ENCODE results near the gene CCDC83.
"Not testable (repeated sequence)": the region's sequence is repeated elsewhere in the genome, so short reads cannot be mapped to it uniquely, and the experiment has no call there.

CCDC83 gene

DNA sequence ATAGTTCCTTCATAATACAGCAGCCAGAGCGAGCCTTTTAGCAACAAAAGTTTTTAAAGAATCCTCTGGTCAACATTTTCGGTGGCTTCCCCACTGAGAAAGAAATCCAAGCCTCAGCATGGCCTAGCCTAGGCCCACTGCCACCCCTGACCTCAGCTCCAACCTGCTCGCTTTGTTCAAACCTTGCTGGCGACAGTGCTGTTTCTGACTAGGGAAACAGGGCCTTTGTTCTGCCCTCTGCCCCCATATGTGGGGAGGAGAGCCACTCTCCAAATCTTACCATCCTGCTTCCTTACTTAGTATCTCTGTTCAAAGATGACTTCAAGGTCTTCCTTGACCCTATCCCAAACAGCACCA lies 95.8 kb downstream of the CCDC83 start:
- WGBS, result 93% methylated on average over 4 of the region's 4 CpGs
- H3K14ac ChIP-seq (ENCODE audit: low read length in 2 of 2), result no peak overlapping the region
- no peak overlapping the region for H3K9ac ChIP-seq (ENCODE audit: low read length)
- no peak overlapping the region for H2AK5ac ChIP-seq (ENCODE audit: low read length, severe bottlenecking)
- no peak overlapping the region for H3K4me2 ChIP-seq (ENCODE audit: low read length, poor library complexity, severe bottlenecking)
- no peak overlapping the region for H3K18ac ChIP-seq (ENCODE audit: low read depth in 1 of 2, low read length in 2 of 2)
- no peak overlapping the region for H2BK5ac ChIP-seq (ENCODE audit: low read depth, low read length, poor library complexity, severe bottlenecking)
- H4K8ac ChIP-seq (ENCODE audit: low read length), result no peak overlapping the region
- H3K79me1 ChIP-seq (replicated peaks; ENCODE audit: low read length, poor library complexity, severe bottlenecking), result peaks cover 13% of the 10 kb centered on the region
- H3K9me3 ChIP-seq (ENCODE audit: control insufficient read depth, low read length), result no peaks in the 10 kb centered on the region
- no peak for DNase-seq
- no peak overlapping the region for H2BK15ac ChIP-seq (ENCODE audit: low read depth, poor library complexity, severe bottlenecking)
- no peaks in the 10 kb centered on the region for H3K27me3 ChIP-seq (ENCODE audit: control insufficient read depth in 1 of 2, insufficient read depth in 1 of 2, low read length in 2 of 2)
- no peak overlapping the region for H4K91ac ChIP-seq (ENCODE audit: low read length)
- no peak overlapping the region for H3K27ac ChIP-seq (ENCODE audit: low read length, poor library complexity, severe bottlenecking)
- no peak overlapping the region for H2BK120ac ChIP-seq (ENCODE audit: low read depth, low read length)
- no peak overlapping the region for H2AFZ ChIP-seq (ENCODE audit: low read depth, low read length)
- H3K4ac ChIP-seq (ENCODE audit: low read depth in 1 of 2, low read length in 2 of 2), result no peak overlapping the region
- H3K23ac ChIP-seq (ENCODE audit: low read length in 2 of 2), result no peak overlapping the region
- H3K4me3 ChIP-seq (ENCODE audit: insufficient read depth in 1 of 2, low read depth in 1 of 2, low read length in 2 of 2), result no peak overlapping the region
- peaks cover 6% of the 10 kb centered on the region for H3K4me1 ChIP-seq (ENCODE audit: control insufficient read depth, insufficient read depth, low read depth, low read length)
- H2BK12ac ChIP-seq (ENCODE audit: low read length in 2 of 2), result no peak overlapping the region
- peaks cover 11 to 29% of the 10 kb centered on the region in 2 experiments for H3K36me3 ChIP-seq (ENCODE audit: control insufficient read depth in 1 of 2, insufficient read depth in 2 of 2, low read depth in 1 of 2, low read length in 2 of 2)

DNA sequence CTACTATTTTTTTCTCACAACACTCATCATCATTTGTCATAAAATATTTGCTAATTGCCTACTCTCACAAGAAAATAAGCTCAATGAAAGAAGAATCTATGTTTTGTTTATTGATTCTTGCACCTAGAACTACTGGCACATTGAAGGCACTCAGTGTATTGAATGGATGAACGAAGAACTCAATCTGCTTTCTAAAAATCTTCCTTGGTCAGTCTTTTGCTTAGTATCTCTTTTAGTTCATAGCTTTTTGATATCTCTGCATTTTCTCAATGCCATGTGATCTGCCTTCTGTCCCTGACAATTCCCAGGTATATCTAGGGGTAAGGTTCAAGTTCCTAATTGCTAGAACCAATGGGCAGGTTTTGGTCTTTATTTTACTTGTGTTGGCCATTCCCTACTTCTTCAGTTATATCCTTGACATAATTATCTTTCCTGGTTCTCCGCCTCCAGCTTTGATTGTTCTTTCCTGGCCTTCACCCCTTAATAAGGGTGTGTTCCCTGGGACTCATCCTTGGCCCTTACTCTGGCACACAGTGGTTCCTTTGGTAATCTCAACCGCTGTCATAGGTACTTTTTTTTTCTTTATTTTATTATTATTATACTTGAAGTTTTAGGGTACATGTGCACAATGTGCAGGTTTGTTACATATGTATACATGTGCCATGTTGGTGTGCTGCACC lies 96.4 kb downstream of the CCDC83 start:
- Histone ChIP-seq H3K4me2 (ENCODE audit: low read length, poor library complexity, severe bottlenecking) (no peak overlapping the region), H4K91ac (ENCODE audit: low read length) (no peak overlapping the region), H2AFZ (ENCODE audit: low read depth, low read length) (no peak overlapping the region), H3K9ac (ENCODE audit: low read length) (no peak overlapping the region), H3K4ac (ENCODE audit: low read depth in 1 of 2, low read length in 2 of 2) (no peak overlapping the region), H4K8ac (ENCODE audit: low read length) (no peak overlapping the region), H2BK120ac (ENCODE audit: low read depth, low read length) (no peak overlapping the region), H2BK12ac (ENCODE audit: low read length in 2 of 2) (no peak overlapping the region), H3K79me1 (replicated peaks; ENCODE audit: low read length, poor library complexity, severe bottlenecking) (peaks cover 13% of the 10 kb centered on the region), H3K14ac (ENCODE audit: low read length in 2 of 2) (no peak overlapping the region), H3K27ac (ENCODE audit: low read length, poor library complexity, severe bottlenecking) (no peak overlapping the region), H3K27me3 (ENCODE audit: control insufficient read depth in 1 of 2, insufficient read depth in 1 of 2, low read length in 2 of 2) (no peaks in the 10 kb centered on the region), H3K4me1 (ENCODE audit: control insufficient read depth, insufficient read depth, low read depth, low read length) (peaks cover 7% of the 10 kb centered on the region), H3K18ac (ENCODE audit: low read depth in 1 of 2, low read length in 2 of 2) (no peak overlapping the region), H3K36me3 (ENCODE audit: control insufficient read depth in 1 of 2, insufficient read depth in 2 of 2, low read depth in 1 of 2, low read length in 2 of 2) (peaks cover 13 to 34% of the 10 kb centered on the region in 2 experiments), H3K9me3 (ENCODE audit: control insufficient read depth, low read length) (no peaks in the 10 kb centered on the region), H2AK5ac (ENCODE audit: low read length, severe bottlenecking) (no peak overlapping the region), H3K4me3 (ENCODE audit: insufficient read depth in 1 of 2, low read depth in 1 of 2, low read length in 2 of 2) (no peak overlapping the region), H2BK15ac (ENCODE audit: low read depth, poor library complexity, severe bottlenecking) (no peak overlapping the region), H2BK5ac (ENCODE audit: low read depth, low read length, poor library complexity, severe bottlenecking) (no peak overlapping the region), H3K23ac (ENCODE audit: low read length in 2 of 2) (no peak overlapping the region)
- DNase-seq, result no peak
- WGBS, result 90% methylated on average over 2 of the region's 3 CpGs

DNA sequence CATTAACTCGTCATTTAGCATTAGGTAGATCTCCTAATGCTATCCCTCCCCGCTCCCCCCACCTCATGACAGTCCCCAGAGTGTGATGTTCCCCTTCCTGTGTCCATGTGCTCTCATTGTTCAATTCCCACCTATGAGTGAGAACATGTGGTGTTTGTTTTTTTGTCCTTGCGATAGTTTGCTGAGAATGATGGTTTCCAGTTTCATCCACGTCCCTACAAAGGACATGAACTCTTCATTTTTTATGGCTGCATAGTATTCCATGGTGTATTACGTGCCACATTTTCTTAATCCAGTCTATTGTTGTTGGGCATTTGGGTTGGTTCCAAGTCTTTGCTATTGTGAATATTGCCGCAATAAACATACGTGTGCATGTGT lies 96.9 kb downstream of the CCDC83 start:
- H3K23ac ChIP-seq (ENCODE audit: low read length in 2 of 2); H2BK12ac ChIP-seq (ENCODE audit: low read length in 2 of 2); H2AK5ac ChIP-seq (ENCODE audit: low read length, severe bottlenecking); H3K18ac ChIP-seq (ENCODE audit: low read depth in 1 of 2, low read length in 2 of 2); H2BK120ac ChIP-seq (ENCODE audit: low read depth, low read length); H3K4ac ChIP-seq (ENCODE audit: low read depth in 1 of 2, low read length in 2 of 2); H3K14ac ChIP-seq (ENCODE audit: low read length in 2 of 2); H3K27ac ChIP-seq (ENCODE audit: low read length, poor library complexity, severe bottlenecking); H2AFZ ChIP-seq (ENCODE audit: low read depth, low read length); H3K4me1 ChIP-seq (ENCODE audit: control insufficient read depth, insufficient read depth, low read depth, low read length); H3K9me3 ChIP-seq (ENCODE audit: control insufficient read depth, low read length); H2BK5ac ChIP-seq (ENCODE audit: low read depth, low read length, poor library complexity, severe bottlenecking); H3K4me2 ChIP-seq (ENCODE audit: low read length, poor library complexity, severe bottlenecking); H3K4me3 ChIP-seq (ENCODE audit: insufficient read depth in 1 of 2, low read depth in 1 of 2, low read length in 2 of 2); H4K8ac ChIP-seq (ENCODE audit: low read length); H3K9ac ChIP-seq (ENCODE audit: low read length); DNase-seq; H2BK15ac ChIP-seq (ENCODE audit: low read depth, poor library complexity, severe bottlenecking); H3K27me3 ChIP-seq (ENCODE audit: control insufficient read depth in 1 of 2, insufficient read depth in 1 of 2, low read length in 2 of 2); H4K91ac ChIP-seq (ENCODE audit: low read length): not testable (repeated sequence)
- Histone ChIP-seq H3K36me3 (ENCODE audit: control insufficient read depth in 1 of 2, insufficient read depth in 2 of 2, low read depth in 1 of 2, low read length in 2 of 2) (peaks cover 14 to 39% of the 10 kb centered on the region in 2 experiments), H3K79me1 (replicated peaks; ENCODE audit: low read length, poor library complexity, severe bottlenecking) (peaks cover 13% of the 10 kb centered on the region)
- WGBS, result 100% methylated on average over 2 of the region's 7 CpGs

DNA sequence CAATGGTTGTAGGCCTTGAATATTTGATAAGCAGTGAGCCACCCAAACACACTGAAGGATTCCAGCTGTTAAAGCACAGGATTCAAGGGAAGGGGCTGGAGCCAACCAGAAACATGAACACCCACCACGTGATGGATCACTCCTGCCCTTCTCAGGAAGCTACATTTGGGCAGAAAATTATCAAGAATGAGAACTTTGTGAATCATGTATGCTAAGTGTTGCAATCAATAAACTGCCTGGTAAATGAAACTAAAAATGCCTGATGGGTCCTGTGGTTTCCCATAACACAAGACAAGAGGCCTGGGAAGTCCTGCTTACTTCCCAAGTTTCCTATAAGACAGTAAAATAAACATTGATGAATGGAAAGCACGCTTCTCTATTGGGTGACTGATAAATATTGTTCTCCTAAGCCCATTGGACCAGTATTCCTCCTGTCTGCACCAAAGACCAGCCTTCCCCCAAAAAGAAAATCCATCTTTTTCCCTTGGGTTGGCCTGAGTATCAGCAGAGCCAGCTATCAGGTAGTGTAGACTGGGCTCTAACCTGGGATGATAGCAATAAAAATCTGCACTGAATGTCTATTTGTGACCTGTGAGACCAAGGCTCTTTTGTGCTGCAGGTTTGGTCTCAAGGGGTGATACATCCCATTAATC lies 98.4 kb downstream of the CCDC83 start:
- peaks cover 13% of the 10 kb centered on the region for H3K79me1 ChIP-seq (replicated peaks; ENCODE audit: low read length, poor library complexity, severe bottlenecking)
- 100% methylated on average over 1 of the region's 2 CpGs for WGBS
- H3K9ac ChIP-seq (ENCODE audit: low read length), result no peak overlapping the region
- H4K91ac ChIP-seq (ENCODE audit: low read length), result no peak overlapping the region
- H3K27ac ChIP-seq (ENCODE audit: low read length, poor library complexity, severe bottlenecking), result no peak overlapping the region
- H3K4me1 ChIP-seq (ENCODE audit: control insufficient read depth, insufficient read depth, low read depth, low read length), result peaks cover 9% of the 10 kb centered on the region
- H3K14ac ChIP-seq (ENCODE audit: low read length in 2 of 2), result no peak overlapping the region
- no peak overlapping the region for H2AFZ ChIP-seq (ENCODE audit: low read depth, low read length)
- H3K4me2 ChIP-seq (ENCODE audit: low read length, poor library complexity, severe bottlenecking), result no peak overlapping the region
- no peak overlapping the region for H2BK5ac ChIP-seq (ENCODE audit: low read depth, low read length, poor library complexity, severe bottlenecking)
- H3K36me3 ChIP-seq (ENCODE audit: control insufficient read depth in 1 of 2, insufficient read depth in 2 of 2, low read depth in 1 of 2, low read length in 2 of 2), result peaks cover 14 to 54% of the 10 kb centered on the region in 2 experiments
- no peak overlapping the region for H2BK120ac ChIP-seq (ENCODE audit: low read depth, low read length)
- no peak overlapping the region for H3K18ac ChIP-seq (ENCODE audit: low read depth in 1 of 2, low read length in 2 of 2)
- no peak overlapping the region for H3K4ac ChIP-seq (ENCODE audit: low read depth in 1 of 2, low read length in 2 of 2)
- DNase-seq, result peak; percentile 83
- no peaks in the 10 kb centered on the region for H3K9me3 ChIP-seq (ENCODE audit: control insufficient read depth, low read length)
- H4K8ac ChIP-seq (ENCODE audit: low read length), result no peak overlapping the region
- H2AK5ac ChIP-seq (ENCODE audit: low read length, severe bottlenecking), result no peak overlapping the region
- H2BK15ac ChIP-seq (ENCODE audit: low read depth, poor library complexity, severe bottlenecking), result no peak overlapping the region
- no peaks in the 10 kb centered on the region for H3K27me3 ChIP-seq (ENCODE audit: control insufficient read depth in 1 of 2, insufficient read depth in 1 of 2, low read length in 2 of 2)
- H2BK12ac ChIP-seq (ENCODE audit: low read length in 2 of 2), result no peak overlapping the region
- no peak overlapping the region for H3K23ac ChIP-seq (ENCODE audit: low read length in 2 of 2)
- no peak overlapping the region for H3K4me3 ChIP-seq (ENCODE audit: insufficient read depth in 1 of 2, low read depth in 1 of 2, low read length in 2 of 2)

All from mesenchymal stem cell (in vitro differentiated cells and primary cell).